HepG2 (cell line): ENCODE results near the gene SUPT6H. TPM values are rescaled to one million over a fixed set of nuclear protein-coding genes. Genes with fewer than 3 reads are reported as not detected.

Source experiments
- DPF2 ChIP-seq: sonication (generic); formaldehyde crosslinking; IDR thresholded peaks from 2 replicates; pipeline ENCODE4 v1.4.0; 2020; ENCODE audit warnings: mild to moderate bottlenecking, low read depth, missing genetic modification reagents, borderline replicate concordance
- HDAC6 ChIP-seq: fragments of 200-600 bp; sonication (generic); IDR thresholded peaks from 2 replicates; pipeline ENCODE4 v1.7.0; 2017; ENCODE audit warnings: mild to moderate bottlenecking, antibody characterized with exemption, low read length, low read depth
- HES4 ChIP-seq: sonication (generic); formaldehyde crosslinking; IDR thresholded peaks from 2 replicates; pipeline ENCODE4 v1.9.0; 2021; ENCODE audit warnings: mild to moderate bottlenecking, missing genetic modification reagents, borderline replicate concordance
- HNRNPH1 ChIP-seq: fragments of 200-400 bp; formaldehyde crosslinking; optimal IDR thresholded peaks from 2 replicates; pipeline ENCODE3; 2017; ENCODE audit warnings: mild to moderate bottlenecking, low read depth, low read length
- NCOA5 ChIP-seq: sonication (generic); formaldehyde crosslinking; IDR thresholded peaks from 2 replicates; pipeline ENCODE4 v1.4.0; 2020; ENCODE audit warnings: missing genetic modification reagents
- NR3C1 ChIP-seq: sonication (generic); formaldehyde crosslinking; IDR thresholded peaks from 2 replicates; pipeline ENCODE4 v1.4.0; 2020; ENCODE audit warnings: missing genetic modification reagents
- SRY ChIP-seq: sonication (generic); formaldehyde crosslinking; IDR thresholded peaks from 2 replicates; pipeline ENCODE4 v1.8.0; 2022; ENCODE audit warnings: mild to moderate bottlenecking, missing genetic modification reagents
- ZKSCAN1 ChIP-seq: fragments of 150-350 bp; IDR thresholded peaks from 2 replicates; pipeline ENCODE4 v1.6.1; 2014; ENCODE audit warnings: low read length
- ZNF225 ChIP-seq: sonication (generic); formaldehyde crosslinking; IDR thresholded peaks from 2 replicates; pipeline ENCODE4 v1.4.0; 2020; ENCODE audit warnings: mild to moderate bottlenecking, missing genetic modification reagents
- ZNF3 ChIP-seq: IDR thresholded peaks from 2 replicates; pipeline ENCODE4 v1.7.0; 2017; ENCODE audit warnings: inconsistent platforms
- ZNF660 ChIP-seq: sonication (generic); formaldehyde crosslinking; IDR thresholded peaks from 2 replicates; pipeline ENCODE4 v1.5.1; 2020; ENCODE audit warnings: mild to moderate bottlenecking, low read depth, missing genetic modification reagents, borderline replicate concordance
- ZNF772 ChIP-seq: sonication (generic); formaldehyde crosslinking; IDR thresholded peaks from 2 replicates; pipeline ENCODE4 v1.5.0; 2020; ENCODE audit warnings: mild to moderate bottlenecking, missing genetic modification reagents
- ZZZ3 ChIP-seq: sonication (generic); formaldehyde crosslinking; IDR thresholded peaks from 2 replicates; pipeline ENCODE4 v1.4.0; 2020; ENCODE audit warnings: missing genetic modification reagents, mild to moderate bottlenecking, borderline replicate concordance
- polyA plus RNA-seq, 8 experiments: library from polyadenylated mRNA; depleted of rRNA in 3 of 8; stranded (reverse) in 7 of 8; unstranded in 1 of 8; fragments of >200 nt; fragmentation: Illumina TruSeq in 4 of 8; extraction: Trizol in 4 of 8; gene quantifications; 2 replicates each; pipeline versions ENCODE4 v1.2.1 to v1.2.3, GENCODE V29; 2011 to 2016; ENCODE audit warnings: low read depth in 4 of 8, missing spikeins in 1 of 8, mixed read lengths in 1 of 8; ENCODE audit not compliant: insufficient read depth in 1 of 8
- total RNA-seq, 5 experiments: library from RNA; depleted of rRNA; stranded (reverse); fragments of >200 nt; fragmentation: Illumina TruSeq; extraction: Trizol; gene quantifications; 2 replicates each; pipeline ENCODE4 v1.2.3, GENCODE V29; 2016; ENCODE audit warnings: low read depth in 1 of 5
- TF ChIP-seq, protein P1 (sequence below): sonication (generic); formaldehyde crosslinking; IDR thresholded peaks from 2 replicates; pipeline ENCODE4 v1.8.0; 2022; ENCODE audit warnings: mild to moderate bottlenecking, missing genetic modification reagents; ENCODE audit not compliant: insufficient replicate concordance
- TF ChIP-seq, protein P2 (sequence below): sonication (generic); formaldehyde crosslinking; IDR thresholded peaks from 2 replicates; pipeline ENCODE4 v1.4.0; 2020; ENCODE audit warnings: missing genetic modification reagents, borderline replicate concordance
- TF ChIP-seq, protein P3 (sequence below): sonication (generic); formaldehyde crosslinking; IDR thresholded peaks from 2 replicates; pipeline ENCODE4 v1.5.1; 2020; ENCODE audit warnings: mild to moderate bottlenecking, missing genetic modification reagents, moderate library complexity

SUPT6H gene
- total and polyA plus RNA-seq, 2 of the 13 experiments (the other 11 are each of a cell fraction or from before 2014, with no cell fraction given) = 32.7 to 39.9 TPM

DNA sequence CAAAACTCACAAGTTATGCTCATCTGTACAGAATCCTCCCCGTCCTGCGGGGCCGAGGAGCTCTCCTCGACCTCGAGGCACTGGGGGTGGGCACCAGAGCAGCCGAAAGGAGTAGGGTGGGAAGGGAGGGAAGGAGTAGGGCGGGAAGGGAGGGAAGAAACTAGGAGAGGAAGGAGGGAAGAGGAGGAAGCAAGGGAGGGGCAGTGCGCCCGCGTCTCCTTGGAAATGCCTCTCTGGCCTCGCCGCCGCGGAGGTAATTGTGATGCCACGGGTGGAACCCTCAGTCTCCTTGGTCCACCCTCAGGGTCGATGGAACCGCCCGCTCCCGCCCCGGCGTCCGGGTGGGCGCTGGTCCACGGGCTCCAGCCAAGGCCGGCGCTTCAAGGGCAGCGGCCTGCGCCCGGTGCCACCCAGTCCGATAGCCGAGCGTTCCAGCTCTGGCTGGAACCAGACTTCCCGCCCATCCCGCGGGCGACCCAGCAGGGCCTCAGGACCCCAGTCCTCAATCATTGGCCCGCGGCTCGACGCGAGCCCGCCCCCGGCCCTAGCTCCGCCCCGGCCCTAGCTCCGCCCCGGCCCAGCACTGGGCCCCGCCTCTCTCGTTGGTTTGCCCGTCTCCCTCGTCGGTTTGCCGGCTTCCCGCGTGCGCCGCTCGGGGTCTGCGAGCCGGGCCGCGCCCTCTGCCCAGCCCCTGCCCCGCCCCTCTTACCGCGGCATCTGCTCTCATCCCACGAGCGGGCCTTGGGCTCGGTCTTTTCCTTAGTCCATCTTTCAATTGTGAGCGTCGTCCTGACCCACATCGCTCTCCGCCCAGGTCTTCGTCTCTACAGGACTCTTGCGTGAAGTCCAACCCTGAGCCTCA, 49.1 kb downstream of the SUPT6H start (continued):
- TF ChIP-seq ZNF772 = no peak
- no peak for TF ChIP-seq ZNF225
- TF ChIP-seq ZKSCAN1 = no peak
- TF ChIP-seq HNRNPH1 = no peak
- TF ChIP-seq, protein P1, sequence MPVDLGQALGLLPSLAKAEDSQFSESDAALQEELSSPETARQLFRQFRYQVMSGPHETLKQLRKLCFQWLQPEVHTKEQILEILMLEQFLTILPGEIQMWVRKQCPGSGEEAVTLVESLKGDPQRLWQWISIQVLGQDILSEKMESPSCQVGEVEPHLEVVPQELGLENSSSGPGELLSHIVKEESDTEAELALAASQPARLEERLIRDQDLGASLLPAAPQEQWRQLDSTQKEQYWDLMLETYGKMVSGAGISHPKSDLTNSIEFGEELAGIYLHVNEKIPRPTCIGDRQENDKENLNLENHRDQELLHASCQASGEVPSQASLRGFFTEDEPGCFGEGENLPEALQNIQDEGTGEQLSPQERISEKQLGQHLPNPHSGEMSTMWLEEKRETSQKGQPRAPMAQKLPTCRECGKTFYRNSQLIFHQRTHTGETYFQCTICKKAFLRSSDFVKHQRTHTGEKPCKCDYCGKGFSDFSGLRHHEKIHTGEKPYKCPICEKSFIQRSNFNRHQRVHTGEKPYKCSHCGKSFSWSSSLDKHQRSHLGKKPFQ (CRISPR knock-in tag) = no peak
- no peak for TF ChIP-seq ZNF3 (CRISPR knock-in tag)
- TF ChIP-seq, protein P2, sequence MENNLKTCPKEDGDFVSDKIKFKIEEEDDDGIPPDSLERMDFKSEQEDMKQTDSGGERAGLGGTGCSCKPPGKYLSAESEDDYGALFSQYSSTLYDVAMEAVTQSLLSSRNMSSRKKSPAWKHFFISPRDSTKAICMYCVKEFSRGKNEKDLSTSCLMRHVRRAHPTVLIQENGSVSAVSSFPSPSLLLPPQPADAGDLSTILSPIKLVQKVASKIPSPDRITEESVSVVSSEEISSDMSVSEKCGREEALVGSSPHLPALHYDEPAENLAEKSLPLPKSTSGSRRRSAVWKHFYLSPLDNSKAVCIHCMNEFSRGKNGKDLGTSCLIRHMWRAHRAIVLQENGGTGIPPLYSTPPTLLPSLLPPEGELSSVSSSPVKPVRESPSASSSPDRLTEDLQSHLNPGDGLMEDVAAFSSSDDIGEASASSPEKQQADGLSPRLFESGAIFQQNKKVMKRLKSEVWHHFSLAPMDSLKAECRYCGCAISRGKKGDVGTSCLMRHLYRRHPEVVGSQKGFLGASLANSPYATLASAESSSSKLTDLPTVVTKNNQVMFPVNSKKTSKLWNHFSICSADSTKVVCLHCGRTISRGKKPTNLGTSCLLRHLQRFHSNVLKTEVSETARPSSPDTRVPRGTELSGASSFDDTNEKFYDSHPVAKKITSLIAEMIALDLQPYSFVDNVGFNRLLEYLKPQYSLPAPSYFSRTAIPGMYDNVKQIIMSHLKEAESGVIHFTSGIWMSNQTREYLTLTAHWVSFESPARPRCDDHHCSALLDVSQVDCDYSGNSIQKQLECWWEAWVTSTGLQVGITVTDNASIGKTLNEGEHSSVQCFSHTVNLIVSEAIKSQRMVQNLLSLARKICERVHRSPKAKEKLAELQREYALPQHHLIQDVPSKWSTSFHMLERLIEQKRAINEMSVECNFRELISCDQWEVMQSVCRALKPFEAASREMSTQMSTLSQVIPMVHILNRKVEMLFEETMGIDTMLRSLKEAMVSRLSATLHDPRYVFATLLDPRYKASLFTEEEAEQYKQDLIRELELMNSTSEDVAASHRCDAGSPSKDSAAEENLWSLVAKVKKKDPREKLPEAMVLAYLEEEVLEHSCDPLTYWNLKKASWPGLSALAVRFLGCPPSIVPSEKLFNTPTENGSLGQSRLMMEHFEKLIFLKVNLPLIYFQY (CRISPR knock-in tag) = peak; percentile 34; the same call in 1 of the 2 replicates
- no peak for TF ChIP-seq NCOA5
- TF ChIP-seq DPF2 (CRISPR knock-in tag) = no peak
- TF ChIP-seq ZZZ3 (CRISPR knock-in tag) = no peak
- no peak for TF ChIP-seq HDAC6
- TF ChIP-seq ZNF660 = no peak
- TF ChIP-seq, protein P3, sequence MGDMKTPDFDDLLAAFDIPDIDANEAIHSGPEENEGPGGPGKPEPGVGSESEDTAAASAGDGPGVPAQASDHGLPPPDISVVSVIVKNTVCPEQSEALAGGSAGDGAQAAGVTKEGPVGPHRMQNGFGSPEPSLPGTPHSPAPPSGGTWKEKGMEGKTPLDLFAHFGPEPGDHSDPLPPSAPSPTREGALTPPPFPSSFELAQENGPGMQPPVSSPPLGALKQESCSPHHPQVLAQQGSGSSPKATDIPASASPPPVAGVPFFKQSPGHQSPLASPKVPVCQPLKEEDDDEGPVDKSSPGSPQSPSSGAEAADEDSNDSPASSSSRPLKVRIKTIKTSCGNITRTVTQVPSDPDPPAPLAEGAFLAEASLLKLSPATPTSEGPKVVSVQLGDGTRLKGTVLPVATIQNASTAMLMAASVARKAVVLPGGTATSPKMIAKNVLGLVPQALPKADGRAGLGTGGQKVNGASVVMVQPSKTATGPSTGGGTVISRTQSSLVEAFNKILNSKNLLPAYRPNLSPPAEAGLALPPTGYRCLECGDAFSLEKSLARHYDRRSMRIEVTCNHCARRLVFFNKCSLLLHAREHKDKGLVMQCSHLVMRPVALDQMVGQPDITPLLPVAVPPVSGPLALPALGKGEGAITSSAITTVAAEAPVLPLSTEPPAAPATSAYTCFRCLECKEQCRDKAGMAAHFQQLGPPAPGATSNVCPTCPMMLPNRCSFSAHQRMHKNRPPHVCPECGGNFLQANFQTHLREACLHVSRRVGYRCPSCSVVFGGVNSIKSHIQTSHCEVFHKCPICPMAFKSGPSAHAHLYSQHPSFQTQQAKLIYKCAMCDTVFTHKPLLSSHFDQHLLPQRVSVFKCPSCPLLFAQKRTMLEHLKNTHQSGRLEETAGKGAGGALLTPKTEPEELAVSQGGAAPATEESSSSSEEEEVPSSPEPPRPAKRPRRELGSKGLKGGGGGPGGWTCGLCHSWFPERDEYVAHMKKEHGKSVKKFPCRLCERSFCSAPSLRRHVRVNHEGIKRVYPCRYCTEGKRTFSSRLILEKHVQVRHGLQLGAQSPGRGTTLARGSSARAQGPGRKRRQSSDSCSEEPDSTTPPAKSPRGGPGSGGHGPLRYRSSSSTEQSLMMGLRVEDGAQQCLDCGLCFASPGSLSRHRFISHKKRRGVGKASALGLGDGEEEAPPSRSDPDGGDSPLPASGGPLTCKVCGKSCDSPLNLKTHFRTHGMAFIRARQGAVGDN (CRISPR knock-in tag) = peak; percentile 97
- peak; percentile 73; the same call in 1 of the 2 replicates for TF ChIP-seq HES4
- no peak for TF ChIP-seq NR3C1
- no peak; the same call in 1 of the 2 replicates for TF ChIP-seq SRY (CRISPR knock-in tag)
